ENCODE measurements around the gene VSTM4. TPM values are rescaled to one million over a fixed set of nuclear protein-coding genes. Genes with fewer than 3 reads are reported as not detected.

The VSTM4 gene
- total RNA-seq, 1 experiment from 2014 or later: 0.13 TPM

DNA sequence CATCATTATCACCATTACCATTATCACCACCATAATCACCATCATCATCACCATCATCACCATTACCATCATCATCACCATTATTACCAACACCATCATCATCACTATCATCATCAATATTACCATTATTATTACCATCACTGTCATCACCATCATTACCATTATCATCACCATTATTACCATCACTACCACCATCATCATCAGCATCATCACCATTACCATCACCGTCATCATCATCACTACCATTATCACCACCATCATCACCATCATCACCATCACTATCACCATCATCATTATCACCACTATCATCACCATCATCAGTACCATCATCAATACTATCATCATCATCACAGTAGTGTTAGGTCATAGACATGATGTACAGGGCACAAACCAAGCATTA is 81.4 kb downstream of the VSTM4 start:
- in situ Hi-C loops (cut with HindIII; ENCODE audit: low pct_unique_long_range_greater_than_20kb, low sequenced_read_pairs) (no loop called here), intact Hi-C loops (cut with micrococcal nuclease; ENCODE audit: unreplicated experiment) (no loop called here)
- TF ChIP-seq POLR2AphosphoS5 (IDR thresholded peaks at IDR 0.05; ENCODE audit: low read depth, low read length): no peak
- TF ChIP-seq, protein P1, sequence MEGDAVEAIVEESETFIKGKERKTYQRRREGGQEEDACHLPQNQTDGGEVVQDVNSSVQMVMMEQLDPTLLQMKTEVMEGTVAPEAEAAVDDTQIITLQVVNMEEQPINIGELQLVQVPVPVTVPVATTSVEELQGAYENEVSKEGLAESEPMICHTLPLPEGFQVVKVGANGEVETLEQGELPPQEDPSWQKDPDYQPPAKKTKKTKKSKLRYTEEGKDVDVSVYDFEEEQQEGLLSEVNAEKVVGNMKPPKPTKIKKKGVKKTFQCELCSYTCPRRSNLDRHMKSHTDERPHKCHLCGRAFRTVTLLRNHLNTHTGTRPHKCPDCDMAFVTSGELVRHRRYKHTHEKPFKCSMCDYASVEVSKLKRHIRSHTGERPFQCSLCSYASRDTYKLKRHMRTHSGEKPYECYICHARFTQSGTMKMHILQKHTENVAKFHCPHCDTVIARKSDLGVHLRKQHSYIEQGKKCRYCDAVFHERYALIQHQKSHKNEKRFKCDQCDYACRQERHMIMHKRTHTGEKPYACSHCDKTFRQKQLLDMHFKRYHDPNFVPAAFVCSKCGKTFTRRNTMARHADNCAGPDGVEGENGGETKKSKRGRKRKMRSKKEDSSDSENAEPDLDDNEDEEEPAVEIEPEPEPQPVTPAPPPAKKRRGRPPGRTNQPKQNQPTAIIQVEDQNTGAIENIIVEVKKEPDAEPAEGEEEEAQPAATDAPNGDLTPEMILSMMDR (IDR thresholded peaks at IDR 0.05): no peak
- TF ChIP-seq, protein P2, sequence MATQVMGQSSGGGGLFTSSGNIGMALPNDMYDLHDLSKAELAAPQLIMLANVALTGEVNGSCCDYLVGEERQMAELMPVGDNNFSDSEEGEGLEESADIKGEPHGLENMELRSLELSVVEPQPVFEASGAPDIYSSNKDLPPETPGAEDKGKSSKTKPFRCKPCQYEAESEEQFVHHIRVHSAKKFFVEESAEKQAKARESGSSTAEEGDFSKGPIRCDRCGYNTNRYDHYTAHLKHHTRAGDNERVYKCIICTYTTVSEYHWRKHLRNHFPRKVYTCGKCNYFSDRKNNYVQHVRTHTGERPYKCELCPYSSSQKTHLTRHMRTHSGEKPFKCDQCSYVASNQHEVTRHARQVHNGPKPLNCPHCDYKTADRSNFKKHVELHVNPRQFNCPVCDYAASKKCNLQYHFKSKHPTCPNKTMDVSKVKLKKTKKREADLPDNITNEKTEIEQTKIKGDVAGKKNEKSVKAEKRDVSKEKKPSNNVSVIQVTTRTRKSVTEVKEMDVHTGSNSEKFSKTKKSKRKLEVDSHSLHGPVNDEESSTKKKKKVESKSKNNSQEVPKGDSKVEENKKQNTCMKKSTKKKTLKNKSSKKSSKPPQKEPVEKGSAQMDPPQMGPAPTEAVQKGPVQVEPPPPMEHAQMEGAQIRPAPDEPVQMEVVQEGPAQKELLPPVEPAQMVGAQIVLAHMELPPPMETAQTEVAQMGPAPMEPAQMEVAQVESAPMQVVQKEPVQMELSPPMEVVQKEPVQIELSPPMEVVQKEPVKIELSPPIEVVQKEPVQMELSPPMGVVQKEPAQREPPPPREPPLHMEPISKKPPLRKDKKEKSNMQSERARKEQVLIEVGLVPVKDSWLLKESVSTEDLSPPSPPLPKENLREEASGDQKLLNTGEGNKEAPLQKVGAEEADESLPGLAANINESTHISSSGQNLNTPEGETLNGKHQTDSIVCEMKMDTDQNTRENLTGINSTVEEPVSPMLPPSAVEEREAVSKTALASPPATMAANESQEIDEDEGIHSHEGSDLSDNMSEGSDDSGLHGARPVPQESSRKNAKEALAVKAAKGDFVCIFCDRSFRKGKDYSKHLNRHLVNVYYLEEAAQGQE (IDR thresholded peaks at IDR 0.05; ENCODE audit: insufficient read depth in 1 of 2, low read depth in 2 of 2, low read length in 1 of 2): no peak
- no peak for TF ChIP-seq SIN3A (IDR thresholded peaks at IDR 0.05; ENCODE audit: borderline replicate concordance, insufficient read depth, low read depth, low read length)
- no peak for TF ChIP-seq TCF7L2 (IDR thresholded peaks at IDR 0.05; ENCODE audit: low read depth, low read length)
- Histone ChIP-seq H3K27ac (ENCODE audit: low read length) (no peak overlapping the region), H3K36me3 (ENCODE audit: control insufficient read depth, insufficient read depth, low read length) (no peaks in the 10 kb centered on the region), H3K9me3 (ENCODE audit: control insufficient read depth, insufficient read depth, low read depth, low read length) (no peaks in the 10 kb centered on the region), H3K4me3 (ENCODE audit: low read depth in 2 of 2, low read length in 2 of 2) (no peak overlapping the region), H3K4me1 (ENCODE audit: control insufficient read depth, insufficient read depth, low read length) (no peaks in the 10 kb centered on the region), H3K27me3 (ENCODE audit: control insufficient read depth, insufficient read depth, low read length) (no peaks in the 10 kb centered on the region; the same call in none of the 2 replicates)
- BruUV-seq (replicated peaks): no TSS peak
- ChIA-PET POLR2A (no interaction called here), CTCF (no interaction called here)
- DNase-seq (ENCODE audit: low read depth, low spot score): no peak
- ATAC-seq: no peak

- H3K36me3 ChIP-seq (ENCODE audit: control insufficient read depth, insufficient read depth, low read length): no peaks in the 10 kb centered on the region
- no peak overlapping the region for H3K27ac ChIP-seq (ENCODE audit: low read length)
- DNase-seq (ENCODE audit: low read depth, low spot score) (no peak), ATAC-seq (no peak)
- no TSS peak for BruUV-seq (replicated peaks)
- ChIA-PET POLR2A (no interaction called here), CTCF (no interaction called here)
- H3K4me1 ChIP-seq (ENCODE audit: control insufficient read depth, insufficient read depth, low read length): no peaks in the 10 kb centered on the region
- in situ Hi-C loops (cut with HindIII; ENCODE audit: low pct_unique_long_range_greater_than_20kb, low sequenced_read_pairs): no loop called here
- H3K4me3 ChIP-seq (ENCODE audit: low read depth in 2 of 2, low read length in 2 of 2): no peak overlapping the region
- H3K27me3 ChIP-seq (ENCODE audit: control insufficient read depth, insufficient read depth, low read length): no peaks in the 10 kb centered on the region; the same call in none of the 2 replicates
- TF ChIP-seq TCF7L2 (IDR thresholded peaks at IDR 0.05; ENCODE audit: low read depth, low read length) (no peak), POLR2AphosphoS5 (IDR thresholded peaks at IDR 0.05; ENCODE audit: low read depth, low read length) (no peak), SIN3A (IDR thresholded peaks at IDR 0.05; ENCODE audit: borderline replicate concordance, insufficient read depth, low read depth, low read length) (no peak)
- TF ChIP-seq, protein P2 (IDR thresholded peaks at IDR 0.05; ENCODE audit: insufficient read depth in 1 of 2, low read depth in 2 of 2, low read length in 1 of 2): no peak
- TF ChIP-seq, protein P1 (IDR thresholded peaks at IDR 0.05): no peak
- no peaks in the 10 kb centered on the region for H3K9me3 ChIP-seq (ENCODE audit: control insufficient read depth, insufficient read depth, low read depth, low read length)
- intact Hi-C loops (cut with micrococcal nuclease; ENCODE audit: unreplicated experiment): no loop called here
These were observed 85.7 kb downstream of the VSTM4 start for GRCh38 chr10:49029666-49030065.
